HepG2 (cell line): ENCODE measurements around the gene NDUFS5. TPM values are rescaled to one million over a fixed set of nuclear protein-coding genes. Genes with fewer than 3 reads are reported as not detected.

Source experiments
- ATF7 ChIP-seq, 2 experiments: fragments of 450-650 bp in 1 of 2; sonication (generic) in 1 of 2; formaldehyde crosslinking in 1 of 2; IDR thresholded peaks; 2 replicates each; pipeline versions ENCODE4 v1.4.0 to v1.6.1; 2016 to 2020; ENCODE audit warnings: antibody characterized with exemption in 1 of 2, mild to moderate bottlenecking in 1 of 2, missing genetic modification reagents in 1 of 2
- EP300 ChIP-seq, 3 experiments: sonication (generic) in 1 of 3; formaldehyde crosslinking in 1 of 3; IDR thresholded peaks; 2 replicates each; pipeline versions ENCODE4 v1.5.1 to v1.6.1; 2011 to 2020; ENCODE audit warnings: low read depth in 2 of 3, low read length in 2 of 3, borderline replicate concordance in 1 of 3, improper control_type of control experiment in 1 of 3, mild to moderate bottlenecking in 1 of 3, missing genetic modification reagents in 1 of 3, moderate library complexity in 1 of 3
- HCFC1 ChIP-seq: fragments of 150-350 bp; IDR thresholded peaks from 2 replicates; pipeline ENCODE4 v1.6.1; 2014; ENCODE audit warnings: low read depth, low read length
- HOXD1 ChIP-seq: sonication (generic); formaldehyde crosslinking; IDR thresholded peaks from 2 replicates; pipeline ENCODE4 v1.5.0; 2020; ENCODE audit warnings: missing genetic modification reagents
- KDM1A ChIP-seq: IDR thresholded peaks from 2 replicates; pipeline ENCODE4 v1.6.1; 2016; ENCODE audit warnings: missing compliant biosample characterization
- MIXL1 ChIP-seq: IDR thresholded peaks from 2 replicates; pipeline ENCODE4 v1.6.1; 2016
- MTA1 ChIP-seq: sonication (generic); formaldehyde crosslinking; IDR thresholded peaks from 2 replicates; pipeline ENCODE4 v1.4.0; 2020; ENCODE audit warnings: missing genetic modification reagents, mild to moderate bottlenecking, borderline replicate concordance
- NCOR1 ChIP-seq: fragments of 200-600 bp; sonication (generic); IDR thresholded peaks from 2 replicates; pipeline ENCODE4 v1.7.0; 2017; ENCODE audit warnings: antibody characterized with exemption, low read length, borderline replicate concordance
- POLR2A ChIP-seq, 2 experiments: IDR thresholded peaks; 2 replicates each; pipeline ENCODE4 v1.6.1; 2011; ENCODE audit warnings: low read depth in 2 of 2, low read length in 2 of 2, mild to moderate bottlenecking in 1 of 2, moderate library complexity in 1 of 2; ENCODE audit not compliant: insufficient read depth in 1 of 2
- SALL1 ChIP-seq: sonication (generic); formaldehyde crosslinking; IDR thresholded peaks from 2 replicates; pipeline ENCODE4 v1.8.0; 2022; ENCODE audit warnings: mild to moderate bottlenecking, missing genetic modification reagents
- SIX4 ChIP-seq: sonication (generic); formaldehyde crosslinking; IDR thresholded peaks from 2 replicates; pipeline ENCODE4 v1.4.0; 2020; ENCODE audit warnings: missing genetic modification reagents
- SRSF4 ChIP-seq: fragments of 200-400 bp; formaldehyde crosslinking; IDR thresholded peaks from one replicate; pipeline ENCODE4 v1.6.1; 2018; ENCODE audit warnings: mild to moderate bottlenecking, low read depth, low read length, moderate library complexity; ENCODE audit not compliant: poor library complexity, severe bottlenecking
- XBP1 ChIP-seq: sonication (generic); formaldehyde crosslinking; IDR thresholded peaks from 2 replicates; pipeline ENCODE4 v1.5.0; 2020; ENCODE audit warnings: missing genetic modification reagents
- ZNF713 ChIP-seq: sonication (generic); formaldehyde crosslinking; IDR thresholded peaks from 2 replicates; pipeline ENCODE4 v1.4.0; 2020; ENCODE audit warnings: mild to moderate bottlenecking, missing genetic modification reagents
- polyA plus RNA-seq, 8 experiments: library from polyadenylated mRNA; depleted of rRNA in 3 of 8; stranded (reverse) in 7 of 8; unstranded in 1 of 8; fragments of >200 nt; fragmentation: Illumina TruSeq in 4 of 8; extraction: Trizol in 4 of 8; gene quantifications; 2 replicates each; pipeline versions ENCODE4 v1.2.1 to v1.2.3, GENCODE V29; 2011 to 2016; ENCODE audit warnings: low read depth in 4 of 8, missing spikeins in 1 of 8, mixed read lengths in 1 of 8; ENCODE audit not compliant: insufficient read depth in 1 of 8
- total RNA-seq, 5 experiments: library from RNA; depleted of rRNA; stranded (reverse); fragments of >200 nt; fragmentation: Illumina TruSeq; extraction: Trizol; gene quantifications; 2 replicates each; pipeline ENCODE4 v1.2.3, GENCODE V29; 2016; ENCODE audit warnings: low read depth in 1 of 5
- TF ChIP-seq, protein P1 (sequence below): IDR thresholded peaks from 2 replicates; pipeline ENCODE4 v1.6.1; 2016; ENCODE audit warnings: low read depth
- TF ChIP-seq, protein P2 (sequence below): sonication (generic); formaldehyde crosslinking; IDR thresholded peaks from 2 replicates; pipeline ENCODE4 v1.4.0; 2020; ENCODE audit warnings: mild to moderate bottlenecking, missing genetic modification reagents, borderline replicate concordance
- TF ChIP-seq, protein P3 (sequence below): IDR thresholded peaks from 2 replicates; pipeline ENCODE4 v1.6.1; 2016; ENCODE audit warnings: low read depth, missing genetic modification reagents, missing compliant biosample characterization

The NDUFS5 gene
- total and polyA plus RNA-seq, 2 of the 13 experiments (the other 11 are each of a cell fraction or from before 2014, with no cell fraction given): 263 to 466 TPM

DNA sequence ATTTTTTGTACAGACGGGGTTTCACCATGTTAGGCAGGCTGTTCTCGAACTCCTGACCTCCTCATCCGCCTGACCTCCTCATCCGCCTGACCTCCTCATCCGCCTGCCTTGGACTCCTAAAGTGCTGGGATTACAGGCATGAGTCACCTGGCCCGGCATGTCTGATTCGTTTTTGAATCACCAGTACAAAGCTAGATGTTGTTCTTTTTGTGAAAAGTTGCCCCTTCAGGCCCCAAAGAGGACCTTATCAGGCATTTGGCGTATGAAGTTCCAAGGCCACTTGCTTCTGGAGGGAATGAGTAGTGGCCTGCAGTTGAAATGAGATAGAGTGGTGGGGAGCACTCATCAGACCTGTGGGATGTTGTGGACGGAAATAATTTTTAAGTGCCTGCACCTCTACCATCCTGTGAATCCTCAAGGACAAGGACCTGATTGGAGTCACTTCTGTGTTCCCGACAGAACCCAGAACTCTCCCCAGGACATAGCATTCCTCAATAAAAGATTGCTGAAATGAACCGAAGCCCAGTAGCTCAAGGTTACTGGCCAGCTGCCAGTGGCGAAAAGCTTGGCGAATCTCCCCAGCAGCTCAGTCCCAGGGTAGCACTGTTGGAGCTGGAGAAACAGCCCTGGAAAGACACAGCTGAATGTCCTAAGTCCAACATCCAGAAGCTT lies 50.1 kb downstream of the NDUFS5 start (continued):
- TF ChIP-seq MTA1 (no peak), MIXL1 (no peak), HOXD1 (peak; percentile 45; the same call in 1 of the 2 replicates), HCFC1 (no peak), NCOR1 (peak; percentile 29; the same call in 1 of the 2 replicates), SALL1 (peak; percentile 22; the same call in 1 of the 2 replicates), KDM1A (CRISPR knock-in tag) (peak; percentile 16; the same call in 1 of the 2 replicates), ZNF713 (CRISPR knock-in tag) (no peak), SIX4 (no peak), ATF7 (IDR thresholded peaks at IDR 0.05) (no peak), ATF7 (CRISPR knock-in tag; IDR thresholded peaks at IDR 0.05) (no peak), SRSF4 (no peak), POLR2A (IDR thresholded peaks at IDR 0.05; ENCODE audit: insufficient read depth in 1 of 2, low read depth in 2 of 2, low read length in 2 of 2) (no peak), EP300 (IDR thresholded peaks at IDR 0.05; ENCODE audit: low read depth in 2 of 2, low read length in 2 of 2) (no peak), EP300 (CRISPR knock-in tag; IDR thresholded peaks at IDR 0.05; ENCODE audit: borderline replicate concordance) (0 out of 2 replicates have a peak, but pooled peaks have one; percentile 5), XBP1 (CRISPR knock-in tag) (no peak)
- TF ChIP-seq, protein P1, sequence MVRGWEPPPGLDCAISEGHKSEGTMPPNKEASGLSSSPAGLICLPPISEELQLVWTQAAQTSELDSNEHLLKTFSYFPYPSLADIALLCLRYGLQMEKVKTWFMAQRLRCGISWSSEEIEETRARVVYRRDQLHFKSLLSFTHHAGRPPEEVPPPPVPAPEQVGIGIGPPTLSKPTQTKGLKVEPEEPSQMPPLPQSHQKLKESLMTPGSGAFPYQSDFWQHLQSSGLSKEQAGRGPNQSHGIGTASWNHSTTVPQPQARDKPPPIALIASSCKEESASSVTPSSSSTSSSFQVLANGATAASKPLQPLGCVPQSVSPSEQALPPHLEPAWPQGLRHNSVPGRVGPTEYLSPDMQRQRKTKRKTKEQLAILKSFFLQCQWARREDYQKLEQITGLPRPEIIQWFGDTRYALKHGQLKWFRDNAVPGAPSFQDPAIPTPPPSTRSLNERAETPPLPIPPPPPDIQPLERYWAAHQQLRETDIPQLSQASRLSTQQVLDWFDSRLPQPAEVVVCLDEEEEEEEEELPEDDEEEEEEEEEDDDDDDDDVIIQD (CRISPR knock-in tag): no peak
- TF ChIP-seq, protein P2, sequence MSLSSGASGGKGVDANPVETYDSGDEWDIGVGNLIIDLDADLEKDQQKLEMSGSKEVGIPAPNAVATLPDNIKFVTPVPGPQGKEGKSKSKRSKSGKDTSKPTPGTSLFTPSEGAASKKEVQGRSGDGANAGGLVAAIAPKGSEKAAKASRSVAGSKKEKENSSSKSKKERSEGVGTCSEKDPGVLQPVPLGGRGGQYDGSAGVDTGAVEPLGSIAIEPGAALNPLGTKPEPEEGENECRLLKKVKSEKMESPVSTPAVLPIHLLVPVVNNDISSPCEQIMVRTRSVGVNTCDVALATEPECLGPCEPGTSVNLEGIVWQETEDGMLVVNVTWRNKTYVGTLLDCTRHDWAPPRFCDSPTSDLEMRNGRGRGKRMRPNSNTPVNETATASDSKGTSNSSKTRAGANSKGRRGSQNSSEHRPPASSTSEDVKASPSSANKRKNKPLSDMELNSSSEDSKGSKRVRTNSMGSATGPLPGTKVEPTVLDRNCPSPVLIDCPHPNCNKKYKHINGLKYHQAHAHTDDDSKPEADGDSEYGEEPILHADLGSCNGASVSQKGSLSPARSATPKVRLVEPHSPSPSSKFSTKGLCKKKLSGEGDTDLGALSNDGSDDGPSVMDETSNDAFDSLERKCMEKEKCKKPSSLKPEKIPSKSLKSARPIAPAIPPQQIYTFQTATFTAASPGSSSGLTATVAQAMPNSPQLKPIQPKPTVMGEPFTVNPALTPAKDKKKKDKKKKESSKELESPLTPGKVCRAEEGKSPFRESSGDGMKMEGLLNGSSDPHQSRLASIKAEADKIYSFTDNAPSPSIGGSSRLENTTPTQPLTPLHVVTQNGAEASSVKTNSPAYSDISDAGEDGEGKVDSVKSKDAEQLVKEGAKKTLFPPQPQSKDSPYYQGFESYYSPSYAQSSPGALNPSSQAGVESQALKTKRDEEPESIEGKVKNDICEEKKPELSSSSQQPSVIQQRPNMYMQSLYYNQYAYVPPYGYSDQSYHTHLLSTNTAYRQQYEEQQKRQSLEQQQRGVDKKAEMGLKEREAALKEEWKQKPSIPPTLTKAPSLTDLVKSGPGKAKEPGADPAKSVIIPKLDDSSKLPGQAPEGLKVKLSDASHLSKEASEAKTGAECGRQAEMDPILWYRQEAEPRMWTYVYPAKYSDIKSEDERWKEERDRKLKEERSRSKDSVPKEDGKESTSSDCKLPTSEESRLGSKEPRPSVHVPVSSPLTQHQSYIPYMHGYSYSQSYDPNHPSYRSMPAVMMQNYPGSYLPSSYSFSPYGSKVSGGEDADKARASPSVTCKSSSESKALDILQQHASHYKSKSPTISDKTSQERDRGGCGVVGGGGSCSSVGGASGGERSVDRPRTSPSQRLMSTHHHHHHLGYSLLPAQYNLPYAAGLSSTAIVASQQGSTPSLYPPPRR: no peak
- TF ChIP-seq, protein P3, sequence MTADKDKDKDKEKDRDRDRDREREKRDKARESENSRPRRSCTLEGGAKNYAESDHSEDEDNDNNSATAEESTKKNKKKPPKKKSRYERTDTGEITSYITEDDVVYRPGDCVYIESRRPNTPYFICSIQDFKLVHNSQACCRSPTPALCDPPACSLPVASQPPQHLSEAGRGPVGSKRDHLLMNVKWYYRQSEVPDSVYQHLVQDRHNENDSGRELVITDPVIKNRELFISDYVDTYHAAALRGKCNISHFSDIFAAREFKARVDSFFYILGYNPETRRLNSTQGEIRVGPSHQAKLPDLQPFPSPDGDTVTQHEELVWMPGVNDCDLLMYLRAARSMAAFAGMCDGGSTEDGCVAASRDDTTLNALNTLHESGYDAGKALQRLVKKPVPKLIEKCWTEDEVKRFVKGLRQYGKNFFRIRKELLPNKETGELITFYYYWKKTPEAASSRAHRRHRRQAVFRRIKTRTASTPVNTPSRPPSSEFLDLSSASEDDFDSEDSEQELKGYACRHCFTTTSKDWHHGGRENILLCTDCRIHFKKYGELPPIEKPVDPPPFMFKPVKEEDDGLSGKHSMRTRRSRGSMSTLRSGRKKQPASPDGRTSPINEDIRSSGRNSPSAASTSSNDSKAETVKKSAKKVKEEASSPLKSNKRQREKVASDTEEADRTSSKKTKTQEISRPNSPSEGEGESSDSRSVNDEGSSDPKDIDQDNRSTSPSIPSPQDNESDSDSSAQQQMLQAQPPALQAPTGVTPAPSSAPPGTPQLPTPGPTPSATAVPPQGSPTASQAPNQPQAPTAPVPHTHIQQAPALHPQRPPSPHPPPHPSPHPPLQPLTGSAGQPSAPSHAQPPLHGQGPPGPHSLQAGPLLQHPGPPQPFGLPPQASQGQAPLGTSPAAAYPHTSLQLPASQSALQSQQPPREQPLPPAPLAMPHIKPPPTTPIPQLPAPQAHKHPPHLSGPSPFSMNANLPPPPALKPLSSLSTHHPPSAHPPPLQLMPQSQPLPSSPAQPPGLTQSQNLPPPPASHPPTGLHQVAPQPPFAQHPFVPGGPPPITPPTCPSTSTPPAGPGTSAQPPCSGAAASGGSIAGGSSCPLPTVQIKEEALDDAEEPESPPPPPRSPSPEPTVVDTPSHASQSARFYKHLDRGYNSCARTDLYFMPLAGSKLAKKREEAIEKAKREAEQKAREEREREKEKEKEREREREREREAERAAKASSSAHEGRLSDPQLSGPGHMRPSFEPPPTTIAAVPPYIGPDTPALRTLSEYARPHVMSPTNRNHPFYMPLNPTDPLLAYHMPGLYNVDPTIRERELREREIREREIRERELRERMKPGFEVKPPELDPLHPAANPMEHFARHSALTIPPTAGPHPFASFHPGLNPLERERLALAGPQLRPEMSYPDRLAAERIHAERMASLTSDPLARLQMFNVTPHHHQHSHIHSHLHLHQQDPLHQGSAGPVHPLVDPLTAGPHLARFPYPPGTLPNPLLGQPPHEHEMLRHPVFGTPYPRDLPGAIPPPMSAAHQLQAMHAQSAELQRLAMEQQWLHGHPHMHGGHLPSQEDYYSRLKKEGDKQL: no peak
